Measurements from ENCODE around the gene DOCK2.

DOCK2 gene

DNA sequence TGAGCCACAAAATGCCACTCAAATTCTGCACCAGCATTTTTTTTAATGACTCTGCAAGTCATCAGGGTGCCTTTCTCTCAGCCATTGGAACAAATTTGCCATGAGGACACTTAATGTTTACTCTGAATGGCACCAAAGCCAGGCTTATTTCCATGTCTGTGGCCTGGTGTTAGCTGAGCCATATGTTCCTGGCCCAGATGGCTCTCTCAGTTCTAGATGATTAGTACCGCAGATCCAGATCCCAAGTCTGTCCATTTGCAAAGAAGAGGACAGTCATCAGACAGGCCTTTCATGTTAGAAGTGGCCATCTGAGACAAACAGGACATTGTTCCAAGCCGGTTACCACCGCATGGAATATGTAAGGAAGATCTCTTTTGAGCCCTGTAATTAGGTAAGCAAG lies 272.9 kb downstream of the DOCK2 start:
- no peak for TF ChIP-seq CTCF (IDR thresholded peaks at IDR 0.05; ENCODE audit: low read depth, low read length, missing control alignments)
- DNase-seq (ENCODE audit: extremely low read depth, low read depth), result no peak
- H3K4me3 ChIP-seq (replicated peaks; ENCODE audit: low read depth, low read length), result no peak overlapping the region

GRCh38 chr5:169910393-169910792 lies 273.3 kb downstream of the DOCK2 start:
- no peak for TF ChIP-seq CTCF (IDR thresholded peaks at IDR 0.05; ENCODE audit: low read depth, low read length, missing control alignments)
- H3K4me3 ChIP-seq (replicated peaks; ENCODE audit: low read depth, low read length), result no peak overlapping the region
- no peak for DNase-seq (ENCODE audit: extremely low read depth, low read depth)

DNA sequence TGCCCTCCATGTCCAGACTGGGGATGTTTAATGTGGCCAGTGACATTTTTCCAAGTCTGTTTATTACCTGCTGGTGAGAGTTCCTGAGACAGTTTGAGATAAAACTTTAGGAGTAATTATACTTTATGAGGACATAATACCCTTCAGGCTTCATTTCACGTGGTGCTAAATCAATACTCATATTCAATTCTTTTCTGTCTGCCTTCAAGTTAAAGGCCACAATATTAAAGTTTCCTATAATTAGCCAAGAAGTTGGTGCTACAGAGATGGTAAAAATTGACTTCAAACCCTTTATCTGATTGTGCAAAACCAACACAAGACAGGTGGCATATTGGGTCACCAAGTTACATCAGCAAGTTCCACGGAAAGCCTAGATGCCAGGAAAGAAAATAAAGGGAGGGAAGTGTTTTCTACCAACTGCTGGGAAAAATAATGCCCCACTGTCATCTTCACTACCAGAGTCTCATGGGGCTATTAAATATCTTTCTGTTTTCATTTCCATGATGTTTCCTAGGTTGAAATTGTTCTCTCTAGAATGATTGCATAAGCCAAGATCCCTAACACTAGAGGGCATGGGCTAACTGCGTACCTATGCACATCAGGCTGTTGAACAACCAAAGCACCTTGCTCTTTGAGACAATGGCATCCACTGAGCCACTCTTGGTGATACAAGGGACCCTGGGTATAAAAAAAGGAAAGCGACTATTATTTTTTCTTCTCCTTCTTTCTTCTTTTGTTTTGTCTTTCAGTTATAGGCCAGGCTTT lies 274.6 kb downstream of the DOCK2 start:
- no peak overlapping the region for H3K4me3 ChIP-seq (replicated peaks; ENCODE audit: low read depth, low read length)
- no peak for DNase-seq (ENCODE audit: extremely low read depth, low read depth)
- no peak for TF ChIP-seq CTCF (IDR thresholded peaks at IDR 0.05; ENCODE audit: low read depth, low read length, missing control alignments)

GRCh38 chr5:169913479-169913878 lies 276.4 kb downstream of the DOCK2 start:
- TF ChIP-seq CTCF (IDR thresholded peaks at IDR 0.05; ENCODE audit: low read depth, low read length, missing control alignments), result no peak
- DNase-seq (ENCODE audit: extremely low read depth, low read depth), result no peak
- H3K4me3 ChIP-seq (replicated peaks; ENCODE audit: low read depth, low read length), result no peak overlapping the region

DNA sequence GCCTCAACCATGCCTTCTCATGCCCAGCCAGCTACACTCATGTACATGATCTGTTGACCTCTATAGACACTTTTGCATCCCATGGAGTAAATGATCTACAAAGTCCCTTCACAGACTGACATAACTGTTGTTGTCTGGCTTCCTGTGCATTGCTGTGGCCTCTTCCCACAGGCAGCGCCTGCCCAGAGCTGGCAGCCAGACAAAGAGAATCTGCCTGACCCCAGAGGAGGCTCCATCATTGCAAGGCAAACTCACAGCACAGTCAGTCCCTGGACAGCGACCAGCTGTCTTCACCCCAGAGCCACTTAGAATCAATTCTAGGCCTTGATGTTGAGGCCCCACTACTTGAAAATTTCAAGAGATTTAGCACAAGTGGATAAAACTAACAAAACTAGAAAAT lies 277.7 kb downstream of the DOCK2 start:
- no peak overlapping the region for H3K4me3 ChIP-seq (replicated peaks; ENCODE audit: low read depth, low read length)
- no peak for TF ChIP-seq CTCF (IDR thresholded peaks at IDR 0.05; ENCODE audit: low read depth, low read length, missing control alignments)

GRCh38 chr5:169917500-169917899 lies 280.4 kb downstream of the DOCK2 start:
- H3K4me3 ChIP-seq (replicated peaks; ENCODE audit: low read depth, low read length), result no peak overlapping the region
- no peak for DNase-seq (ENCODE audit: extremely low read depth, low read depth)
- no peak for TF ChIP-seq CTCF (IDR thresholded peaks at IDR 0.05; ENCODE audit: low read depth, low read length, missing control alignments)

More for the DNA sequence above, 277.7 kb downstream of the DOCK2 start:
- DNase-seq (ENCODE audit: extremely low read depth, low read depth), result no peak

DNA sequence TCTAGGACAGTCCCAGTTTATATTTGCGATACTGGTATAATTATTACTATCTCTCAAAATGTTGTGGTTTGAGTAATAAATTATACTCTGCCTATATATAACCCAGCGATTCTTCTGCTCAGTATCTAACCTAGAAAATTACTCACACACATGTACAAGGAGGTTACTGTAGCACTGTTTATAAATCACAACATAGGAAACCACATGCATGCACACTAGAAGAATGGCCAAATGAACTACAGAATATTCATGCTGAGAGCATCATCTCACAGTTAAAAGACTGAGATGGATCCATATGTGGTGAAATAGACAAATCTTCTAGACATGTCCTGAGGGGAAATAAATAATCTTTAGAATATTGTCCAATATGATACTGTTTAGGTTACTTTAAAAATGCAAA lies 281.2 kb downstream of the DOCK2 start:
- TF ChIP-seq CTCF (IDR thresholded peaks at IDR 0.05; ENCODE audit: low read depth, low read length, missing control alignments), result no peak
- DNase-seq (ENCODE audit: extremely low read depth, low read depth), result no peak
- H3K4me3 ChIP-seq (replicated peaks; ENCODE audit: low read depth, low read length), result no peak overlapping the region

All from HFF-Myc (cell line).